SHP77 (cell line): ENCODE results near the gene C11orf24.

Experiments
- DNase-seq, 2 experiments: peaks; one replicate each; lab custom pipeline; 2025; lab: John Stamatoyannopoulos, UW

Gene C11orf24

GRCh38 chr11:68271781-68272608 is at the start of gene C11orf24:
C11orf24 (minus strand) TSS chr11:68271973; CDS start chr11:68263767, 8,206 bp downstream.
- peak; percentile 92 to 96 for DNase-seq

GRCh38 chr11:68317147-68317785 is 45.5 kb upstream of the C11orf24 start:
- DNase-seq = no peak

- no peak for DNase-seq
Measured at GRCh38 chr11:68315171-68315920, 43.6 kb upstream of the C11orf24 start.

GRCh38 chr11:68314203-68315170 is 42.7 kb upstream of the C11orf24 start:
- peak in 1 of 2 experiments; percentile 39 for DNase-seq

GRCh38 chr11:68313574-68314202 is 41.9 kb upstream of the C11orf24 start:
- DNase-seq = peak in 1 of 2 experiments; percentile 25

GRCh38 chr11:68312780-68313573 is 41.2 kb upstream of the C11orf24 start:
- no peak for DNase-seq

- DNase-seq = peak in 1 of 2 experiments; percentile 40
Measured at GRCh38 chr11:68312117-68312779, 40.5 kb upstream of the C11orf24 start, which contains the start of gene LRP5. LRP5 (plus strand) TSS chr11:68312591; CDS start chr11:68312715, 124 bp downstream.

- no peak for DNase-seq
Measured at GRCh38 chr11:68311160-68312116, 39.7 kb upstream of the C11orf24 start.

- DNase-seq = no peak
Measured at GRCh38 chr11:68309621-68310185, 37.9 kb upstream of the C11orf24 start.

GRCh38 chr11:68308068-68308467 is 36.3 kb upstream of the C11orf24 start:
- no peak for DNase-seq

GRCh38 chr11:68306636-68307035 is 34.9 kb upstream of the C11orf24 start:
- DNase-seq = no peak

GRCh38 chr11:68303982-68304780 is 32.4 kb upstream of the C11orf24 start:
- no peak for DNase-seq

GRCh38 chr11:68303083-68303482 is 31.3 kb upstream of the C11orf24 start:
- DNase-seq = no peak

GRCh38 chr11:68302670-68303069 is 30.9 kb upstream of the C11orf24 start:
- DNase-seq = peak; percentile 93 to 96

GRCh38 chr11:68302256-68302655 is 30.5 kb upstream of the C11orf24 start:
- DNase-seq = no peak

- DNase-seq = no peak
Measured at GRCh38 chr11:68300076-68300830, 28.5 kb upstream of the C11orf24 start.
